ENCODE results near the gene SLC16A4. TPM values are rescaled to one million over a fixed set of nuclear protein-coding genes. Genes with fewer than 3 reads are reported as not detected.

Gene SLC16A4
- total and polyA plus RNA-seq, 2 donors (not counting 1 experiment from before 2014, with no cell fraction given): 0.39 to 2.6 TPM

GRCh38 chr1:110346690-110347089, 44.1 kb downstream of the SLC16A4 start:
- no peaks in the 10 kb centered on the region for H3K27me3 ChIP-seq (replicated peaks in 1 of 4; ENCODE audit: control extremely low read depth in 1 of 4, control insufficient read depth in 3 of 4, insufficient read depth in 4 of 4, low read length in 3 of 4)
- no peaks in the 10 kb centered on the region for H3K9me3 ChIP-seq (ENCODE audit: control extremely low read depth in 1 of 3, control insufficient read depth in 2 of 3, insufficient read depth in 1 of 3, low read length in 2 of 3)
- TF ChIP-seq EZH2 (IDR thresholded peaks at IDR 0.05; ENCODE audit: borderline replicate concordance, insufficient read depth, low read depth, low read length, poor library complexity, severe bottlenecking): no peak
- H3K36me3 ChIP-seq (replicated peaks in 1 of 2; ENCODE audit: control extremely low read depth in 1 of 2, control insufficient read depth in 1 of 2, extremely low read depth in 1 of 2, insufficient read depth in 2 of 2, low read length in 1 of 2): peaks cover 5 to 54% of the 10 kb centered on the region in 2 experiments
- no peak overlapping the region for H3K4me3 ChIP-seq (ENCODE audit: control extremely low read depth in 1 of 5, extremely low read depth in 1 of 5, insufficient read depth in 1 of 5, low read depth in 2 of 5, low read length in 4 of 5)
- peak overlapping the region; percentile 2 for H3K4me2 ChIP-seq (replicated peaks; ENCODE audit: low read depth, low read length, poor library complexity, severe bottlenecking)
- Mint-ChIP-seq H3K4me3 (peak overlapping the region; percentile 73), H3K27ac (no peak overlapping the region), H3K9me3 (ENCODE audit: insufficient read depth) (no peaks in the 10 kb centered on the region), H3K4me1 (peaks cover 83% of the 10 kb centered on the region), H3K27me3 (no peaks in the 10 kb centered on the region)
- ChIA-PET POLR2A (interaction anchor here (1.3 kb wide), 1 partner anchor 37 kb away, joined by 8 read pairs; no protein-coding TSS in a partner anchor), CTCF (interaction anchor here (1.1 to 1.7 kb wide), 6 partner anchors 22 to 150 kb away, joined by 3 to 7 read pairs (median 4); no protein-coding TSS in a partner anchor)
- no peak overlapping the region for H3K9ac ChIP-seq (ENCODE audit: low read length)
- peaks cover 98% of the 10 kb centered on the region for H3K79me2 ChIP-seq (ENCODE audit: control insufficient read depth, insufficient read depth, low read length)
- H3K27ac ChIP-seq (ENCODE audit: low read length in 2 of 2): peak overlapping the region in 1 of 2 donors; percentile 7
- DNase-seq (no peak), ATAC-seq (ENCODE audit: low read depth) (no peak)
- intact Hi-C loops (cut with micrococcal nuclease): no loop called here
- H3K4me1 ChIP-seq (ENCODE audit: control insufficient read depth in 2 of 2, insufficient read depth in 2 of 2, low read length in 2 of 2): peaks cover 34 to 59% of the 10 kb centered on the region in 2 donors
- peaks cover 57% of the 10 kb centered on the region for H4K20me1 ChIP-seq (ENCODE audit: control insufficient read depth, insufficient read depth, low read length, poor library complexity, severe bottlenecking)
- no peak overlapping the region for H2AFZ ChIP-seq (ENCODE audit: insufficient read depth, low read depth, low read length, poor library complexity, severe bottlenecking)
- WGBS (ENCODE audit: insufficient coverage): 76% methylated on average over 8 of the region's 9 CpGs

- peaks cover 98% of the 10 kb centered on the region for H3K79me2 ChIP-seq (ENCODE audit: control insufficient read depth, insufficient read depth, low read length)
- H3K27ac ChIP-seq (ENCODE audit: low read length in 2 of 2): no peak overlapping the region
- ATAC-seq (ENCODE audit: low read depth): no peak
- ChIA-PET CTCF (interaction anchor here (1.1 to 1.7 kb wide), 2 partner anchors 39 to 63 kb away, joined by 3 to 7 read pairs; no protein-coding TSS in a partner anchor), POLR2A (no interaction called here)
- 73% methylated on average over 1 of the region's 3 CpGs for WGBS (ENCODE audit: insufficient coverage)
- no peak for DNase-seq
- no peak overlapping the region for H3K27ac Mint-ChIP-seq
- H3K9ac ChIP-seq (ENCODE audit: low read length): no peak overlapping the region
- no peaks in the 10 kb centered on the region for H3K9me3 ChIP-seq (ENCODE audit: control extremely low read depth in 1 of 3, control insufficient read depth in 2 of 3, insufficient read depth in 1 of 3, low read length in 2 of 3)
- H3K4me1 ChIP-seq (ENCODE audit: control insufficient read depth in 2 of 2, insufficient read depth in 2 of 2, low read length in 2 of 2): peaks cover 41 to 65% of the 10 kb centered on the region in 2 donors
- intact Hi-C loops (cut with micrococcal nuclease): no loop called here
- H3K9me3 Mint-ChIP-seq (ENCODE audit: insufficient read depth): no peaks in the 10 kb centered on the region
- no peak overlapping the region for H3K4me2 ChIP-seq (replicated peaks; ENCODE audit: low read depth, low read length, poor library complexity, severe bottlenecking)
- H3K4me3 ChIP-seq (ENCODE audit: control extremely low read depth in 1 of 5, extremely low read depth in 1 of 5, insufficient read depth in 1 of 5, low read depth in 2 of 5, low read length in 4 of 5): no peak overlapping the region
- no peaks in the 10 kb centered on the region for H3K27me3 Mint-ChIP-seq
- H3K36me3 ChIP-seq (replicated peaks in 1 of 2; ENCODE audit: control extremely low read depth in 1 of 2, control insufficient read depth in 1 of 2, extremely low read depth in 1 of 2, insufficient read depth in 2 of 2, low read length in 1 of 2): peaks cover 5 to 63% of the 10 kb centered on the region in 2 experiments
- TF ChIP-seq EZH2 (IDR thresholded peaks at IDR 0.05; ENCODE audit: borderline replicate concordance, insufficient read depth, low read depth, low read length, poor library complexity, severe bottlenecking) (no peak), CTCF (IDR thresholded peaks at IDR 0.05) (no peak)
- H3K4me3 Mint-ChIP-seq: peak overlapping the region; percentile 12
- no peak overlapping the region for H2AFZ ChIP-seq (ENCODE audit: insufficient read depth, low read depth, low read length, poor library complexity, severe bottlenecking)
- peaks cover 61% of the 10 kb centered on the region for H4K20me1 ChIP-seq (ENCODE audit: control insufficient read depth, insufficient read depth, low read length, poor library complexity, severe bottlenecking)
- peaks cover 84% of the 10 kb centered on the region for H3K4me1 Mint-ChIP-seq
- no peaks in the 10 kb centered on the region for H3K27me3 ChIP-seq (replicated peaks in 1 of 4; ENCODE audit: control extremely low read depth in 1 of 4, control insufficient read depth in 3 of 4, insufficient read depth in 4 of 4, low read length in 3 of 4)
Measured at GRCh38 chr1:110345480-110345879, 45.3 kb downstream of the SLC16A4 start.
